Jurkat, Clone E6-1 (cell line): ENCODE data around the gene ADD1.
A peak's percentile ranks its signal among the peaks of the same experiment; 100 is the strongest.

Experiments
- DNase-seq: peaks from one replicate; pipeline ENCODE4 v3.0.0-alpha.2; 2011; ENCODE audit warnings: low read depth, low spot score
- H3K4me3 ChIP-seq: 2 replicates; pipeline ENCODE4 v1.5.1; 2011; ENCODE audit warnings: mild to moderate bottlenecking, low read length, control low read depth, moderate library complexity

Gene ADD1

DNA sequence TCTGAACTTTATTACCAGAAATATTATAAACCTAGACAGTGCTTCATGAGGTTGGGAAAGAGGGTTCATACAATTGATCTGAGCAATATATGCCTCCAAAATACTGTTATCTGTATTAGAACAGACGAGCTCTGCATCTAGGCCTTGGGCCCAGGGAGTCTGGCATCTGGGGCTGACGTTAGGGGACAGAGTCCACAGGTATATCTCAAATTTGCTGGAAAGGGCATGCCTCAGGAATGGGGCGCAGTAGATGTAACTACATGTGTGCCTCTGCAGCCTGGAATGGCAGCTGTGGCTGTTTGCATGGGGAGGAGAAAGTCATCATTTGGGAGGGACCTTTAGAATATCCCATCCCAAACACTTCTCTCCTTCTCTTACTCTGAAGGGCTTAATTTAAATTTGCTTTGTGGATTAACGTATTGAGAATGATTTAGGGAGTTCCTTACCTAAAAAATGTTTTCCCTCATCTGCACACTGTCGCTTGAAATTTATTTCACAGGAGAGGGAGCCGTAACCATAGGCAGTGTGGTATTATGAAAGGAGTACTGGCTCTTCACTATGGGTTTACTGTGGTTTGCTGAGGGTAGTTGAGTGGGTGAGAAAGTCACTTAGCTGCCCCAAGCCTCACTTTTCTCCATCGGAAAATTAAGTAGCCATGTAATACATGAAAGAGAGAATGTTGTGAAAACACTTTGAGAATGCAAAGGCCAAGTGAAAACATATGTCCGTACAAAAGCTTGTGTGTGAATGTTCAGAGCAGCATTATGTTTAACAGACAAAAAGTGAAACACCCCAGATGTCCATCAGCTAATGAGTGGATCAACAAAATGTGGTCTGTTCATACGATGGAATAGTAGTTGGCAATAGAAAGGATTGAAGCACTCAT, 5.9 kb downstream of the ADD1 start:
- DNase-seq, result no peak

DNA sequence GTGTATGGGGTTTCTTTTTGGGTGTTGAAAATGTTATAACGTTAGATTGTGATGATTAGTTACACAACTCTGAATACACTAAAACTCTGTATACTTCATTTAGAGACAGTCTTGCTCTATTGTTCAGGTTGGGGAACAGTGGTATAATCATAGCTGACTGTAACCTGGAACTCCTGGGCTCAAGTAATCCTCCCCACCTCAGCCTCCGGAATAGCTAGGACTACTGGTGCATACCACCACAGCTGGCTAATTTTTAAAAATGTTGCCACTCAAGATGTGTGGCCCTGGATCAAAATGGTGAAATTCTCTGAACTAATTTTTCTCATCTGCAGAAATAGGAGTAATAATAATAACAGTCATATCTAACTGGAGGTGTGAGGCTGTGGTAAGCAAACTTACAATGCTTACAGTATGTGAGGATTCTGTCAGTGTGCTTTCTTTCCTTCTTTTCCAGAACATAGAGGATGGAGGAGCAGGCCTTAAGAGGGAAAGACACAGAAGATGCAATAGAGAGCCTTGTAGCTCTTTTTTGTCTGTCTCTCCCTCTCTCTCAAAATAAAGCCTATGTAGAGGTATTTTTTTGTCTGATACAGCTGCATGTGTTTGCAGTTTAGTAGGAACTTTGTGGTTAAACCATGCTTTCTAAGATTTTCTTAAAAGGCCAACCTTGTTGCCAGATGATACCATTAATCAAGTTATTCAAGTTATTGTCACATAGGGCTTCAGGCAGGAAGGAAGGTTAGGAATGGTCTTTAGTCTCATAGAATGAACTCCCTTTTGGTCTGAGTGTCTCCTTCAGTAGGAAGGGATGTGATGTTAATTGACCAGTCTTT, 7.5 kb downstream of the ADD1 start:
- H3K4me3 ChIP-seq, result no peak overlapping the region
- DNase-seq, result peak; percentile 80

More for the DNA sequence above, 5.9 kb downstream of the ADD1 start:
- H3K4me3 ChIP-seq, result no peak overlapping the region

DNA sequence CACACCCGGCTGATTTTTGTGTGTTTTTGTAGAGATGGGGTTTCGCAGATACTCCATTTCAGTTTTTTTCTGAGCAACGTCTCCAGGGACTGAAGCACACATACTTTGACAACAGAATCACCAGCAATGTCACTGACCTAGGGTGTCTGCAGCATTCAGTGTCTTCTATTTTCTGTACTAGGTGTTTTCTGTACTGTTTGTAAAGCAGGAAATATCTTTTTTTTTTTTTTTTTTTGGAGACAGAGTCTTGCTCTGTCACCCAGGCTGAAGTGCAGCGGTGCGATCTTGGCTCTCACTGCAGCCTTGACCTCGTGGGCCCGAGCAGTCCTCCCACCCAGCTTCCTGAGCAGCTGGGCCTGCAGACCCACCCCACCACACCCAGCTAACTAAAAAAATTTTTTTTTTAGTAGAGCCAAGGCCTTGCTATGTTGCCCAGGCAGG, 8.9 kb downstream of the ADD1 start:
- no peak for DNase-seq

DNA sequence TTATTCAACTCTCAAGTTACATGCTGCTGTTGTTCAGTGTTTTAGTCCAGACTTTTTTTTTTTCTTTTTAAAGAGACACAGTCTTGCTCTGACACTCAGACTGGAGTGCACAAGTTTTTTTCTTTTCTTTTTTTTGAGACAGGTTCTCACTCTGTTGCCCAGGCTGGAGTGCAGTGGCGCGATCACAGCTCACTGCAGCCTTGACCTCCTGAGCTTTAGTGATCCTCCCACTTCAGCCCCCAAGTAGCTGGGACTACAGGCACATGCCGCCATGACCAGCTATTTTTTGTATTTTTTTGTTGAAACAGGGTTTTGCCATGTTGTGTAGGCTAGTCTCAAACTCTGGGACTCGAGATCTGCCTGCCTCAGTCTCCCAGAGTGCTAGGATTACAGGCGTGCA, 11.9 kb downstream of the ADD1 start:
- no peak for DNase-seq
- no peak overlapping the region for H3K4me3 ChIP-seq

More for the DNA sequence above, 8.9 kb downstream of the ADD1 start:
- peak overlapping the region; percentile 4; the same call in 1 of the 2 replicates for H3K4me3 ChIP-seq

DNA sequence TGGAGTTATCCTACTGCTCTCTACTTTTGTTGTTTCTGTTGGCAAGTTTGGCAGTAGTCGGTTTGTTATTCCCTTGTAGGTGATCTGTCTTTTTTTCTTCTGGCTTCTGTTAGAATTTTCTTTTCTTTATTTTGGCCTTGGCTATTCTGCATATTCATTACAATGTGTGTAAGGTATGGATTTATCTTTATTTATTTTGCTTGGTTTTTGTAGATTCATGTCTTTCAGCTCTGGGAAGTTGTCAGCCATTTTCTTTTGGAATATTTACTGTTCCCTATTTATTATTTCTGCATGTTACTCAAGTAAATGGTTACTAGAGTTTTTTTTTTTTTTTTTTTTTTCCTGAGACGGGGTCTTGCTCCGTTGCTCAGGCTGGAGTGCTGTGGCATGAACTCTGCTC, 12.6 kb downstream of the ADD1 start:
- no peak for DNase-seq
- no peak overlapping the region for H3K4me3 ChIP-seq

DNA sequence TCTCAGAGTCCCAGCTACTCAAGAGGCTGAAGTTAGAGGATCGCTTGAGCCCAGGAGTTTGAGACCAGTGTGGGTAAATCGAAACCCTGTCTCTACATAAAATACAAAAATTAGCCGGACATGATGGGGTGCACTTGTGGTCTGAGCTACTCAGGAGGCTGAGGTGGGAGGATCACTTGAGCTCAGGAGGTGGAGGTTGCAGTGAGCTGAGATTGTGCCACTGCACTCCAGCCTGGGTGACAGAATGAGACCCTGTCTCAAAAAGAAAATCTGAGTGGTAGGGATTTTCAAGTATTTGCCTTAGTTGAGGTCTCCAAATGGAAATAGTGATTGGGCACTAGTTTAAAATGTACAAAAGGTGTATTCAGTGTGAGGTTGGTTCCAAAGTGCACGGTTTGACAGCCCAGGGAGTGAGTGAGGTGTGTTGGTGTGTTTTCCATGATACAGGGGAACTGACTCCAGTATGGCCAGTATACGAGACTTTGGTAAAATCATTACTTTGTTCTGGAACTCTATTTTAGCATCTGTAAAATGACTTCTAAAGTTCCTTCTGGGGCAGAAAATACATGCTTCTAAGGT, 13.8 kb downstream of the ADD1 start:
- no peak overlapping the region for H3K4me3 ChIP-seq
- no peak for DNase-seq

DNA sequence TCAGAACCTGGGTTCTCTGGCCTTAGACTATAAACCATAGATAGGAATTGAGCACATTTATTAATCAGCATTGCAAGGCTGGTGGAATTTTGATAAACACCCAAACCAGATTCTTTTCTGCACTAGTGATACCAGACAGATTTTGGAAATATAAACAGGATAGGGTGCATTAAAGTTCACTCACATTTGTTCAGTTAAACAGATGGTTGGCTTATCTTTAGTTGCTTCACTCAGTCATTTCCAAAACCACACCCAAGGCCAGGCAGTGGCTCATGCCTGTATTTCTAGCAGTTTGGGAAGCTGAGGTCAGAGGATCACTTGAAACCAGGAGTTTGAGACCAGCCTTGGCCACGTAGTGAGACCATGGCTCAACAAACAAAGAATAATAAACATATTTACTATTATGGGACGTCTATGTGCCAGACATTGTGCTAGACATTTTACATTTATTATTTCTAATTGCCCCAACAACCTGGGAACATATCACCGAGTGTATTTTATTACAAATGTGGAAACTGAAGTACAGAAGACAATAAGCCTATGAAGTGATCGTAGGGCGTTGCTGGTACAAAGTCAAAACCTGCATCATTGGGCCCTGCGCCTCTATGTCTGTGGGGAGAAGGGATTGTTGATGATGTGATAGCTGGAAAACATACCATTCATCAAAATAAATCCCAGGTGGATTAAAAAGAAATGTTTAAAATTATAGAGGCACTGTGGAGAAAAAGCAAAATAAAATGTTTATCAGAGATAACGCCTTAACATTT, 15.0 kb downstream of the ADD1 start:
- no peak for DNase-seq
- H3K4me3 ChIP-seq, result no peak overlapping the region

DNA sequence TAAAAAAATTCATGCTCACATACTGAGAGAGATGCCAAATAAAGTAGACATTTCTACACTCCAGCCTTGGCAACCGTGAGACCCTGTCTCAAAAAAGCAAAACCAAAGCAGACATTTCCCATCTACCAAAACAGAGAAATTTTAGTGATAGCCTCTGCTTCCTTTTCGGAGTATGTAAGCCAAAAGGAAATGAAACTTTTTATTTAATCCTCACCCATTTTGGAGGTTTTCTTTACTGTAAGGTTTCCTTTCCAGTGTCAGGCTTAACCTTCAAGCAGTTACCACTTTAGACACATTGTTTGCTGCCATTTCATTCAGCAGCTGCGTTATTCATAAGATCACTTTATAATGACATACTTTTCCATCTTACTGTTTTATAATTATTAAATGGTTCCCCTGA, 15.9 kb downstream of the ADD1 start:
- DNase-seq, result no peak

DNA sequence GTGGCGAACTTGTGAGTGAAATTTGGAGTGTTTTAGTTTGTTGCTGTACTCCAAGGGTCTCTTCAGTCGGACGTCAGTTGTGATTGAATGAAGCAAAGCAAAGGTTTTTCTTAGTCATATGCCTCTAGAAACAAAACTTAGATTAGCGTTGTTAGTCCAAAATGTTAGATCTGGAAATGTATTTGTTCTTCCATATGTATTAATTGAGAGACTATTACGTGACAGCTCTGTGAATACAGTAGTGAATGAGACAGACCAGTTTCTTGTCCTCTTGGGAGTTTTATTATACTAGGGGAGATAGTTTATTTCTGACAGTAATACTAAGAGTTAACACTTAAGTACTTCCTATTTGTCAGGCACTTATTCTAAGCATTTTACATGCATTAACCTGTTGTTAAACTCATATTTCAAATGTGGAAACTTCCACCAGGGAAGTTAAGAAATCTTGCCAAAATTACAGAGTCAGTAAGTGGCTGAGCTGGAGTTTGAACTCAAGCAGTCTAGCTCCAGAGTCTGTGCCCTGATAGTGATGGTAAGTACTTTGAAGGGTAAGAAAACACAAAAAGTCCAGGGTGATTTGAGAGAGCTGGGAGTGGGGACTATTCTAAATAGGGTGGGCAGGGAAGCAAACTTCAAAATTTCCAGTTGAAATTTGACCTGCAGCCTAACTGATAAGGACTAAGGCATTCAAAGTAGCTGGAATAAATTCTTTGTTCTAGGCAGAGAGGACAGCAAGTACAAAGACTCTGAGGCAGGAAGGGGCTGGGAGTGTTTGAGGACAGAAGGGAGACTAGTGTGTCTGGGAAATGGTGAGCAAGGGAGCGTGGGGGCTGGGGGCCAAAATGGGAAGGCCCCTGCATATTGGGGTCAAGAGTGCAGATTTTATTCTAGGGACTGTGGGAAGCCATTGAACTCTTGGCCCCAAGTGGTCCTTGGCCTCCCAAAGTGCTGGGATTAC, 17.0 kb downstream of the ADD1 start:
- no peak for DNase-seq
- no peak overlapping the region for H3K4me3 ChIP-seq

More for the DNA sequence above, 15.9 kb downstream of the ADD1 start:
- no peak overlapping the region for H3K4me3 ChIP-seq

DNA sequence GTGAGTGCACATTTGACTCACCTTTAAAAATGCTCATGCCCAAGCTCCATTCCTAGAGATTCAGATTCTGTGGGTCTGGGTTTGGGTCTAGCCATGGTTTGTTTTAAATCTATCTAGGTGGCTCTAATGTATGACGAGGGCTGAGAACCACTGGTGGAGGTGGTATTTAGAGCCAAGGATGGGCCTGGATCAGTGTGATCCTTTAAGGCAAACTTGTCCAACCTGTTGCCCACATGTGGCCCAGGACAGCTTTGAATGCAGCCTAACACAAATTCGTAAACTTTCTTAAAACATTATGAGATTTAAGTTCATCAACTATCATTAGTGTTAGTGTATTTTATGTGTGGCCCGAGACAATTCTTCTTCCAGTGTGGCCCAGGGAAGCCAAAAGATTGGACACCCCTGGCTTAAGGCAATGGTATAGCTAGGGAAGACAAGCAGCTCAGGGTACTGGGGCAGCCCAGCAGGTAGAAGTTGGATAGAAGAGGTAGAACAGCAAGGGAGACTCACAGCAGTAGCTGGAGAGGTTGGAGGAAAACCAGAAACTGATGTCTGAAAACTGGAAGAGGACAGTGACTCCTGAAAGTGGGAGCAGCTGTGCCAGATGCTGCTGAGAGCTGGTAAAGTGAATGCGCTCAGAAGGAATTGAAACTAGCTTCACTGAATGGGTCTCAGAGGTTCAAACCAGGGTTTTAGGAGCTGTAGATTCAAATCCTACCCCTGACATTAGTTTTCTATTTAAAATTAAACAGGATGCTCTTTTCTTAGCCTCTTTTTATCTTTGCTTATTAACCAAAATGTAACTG, 18.2 kb downstream of the ADD1 start:
- DNase-seq, result no peak
- no peak overlapping the region for H3K4me3 ChIP-seq

DNA sequence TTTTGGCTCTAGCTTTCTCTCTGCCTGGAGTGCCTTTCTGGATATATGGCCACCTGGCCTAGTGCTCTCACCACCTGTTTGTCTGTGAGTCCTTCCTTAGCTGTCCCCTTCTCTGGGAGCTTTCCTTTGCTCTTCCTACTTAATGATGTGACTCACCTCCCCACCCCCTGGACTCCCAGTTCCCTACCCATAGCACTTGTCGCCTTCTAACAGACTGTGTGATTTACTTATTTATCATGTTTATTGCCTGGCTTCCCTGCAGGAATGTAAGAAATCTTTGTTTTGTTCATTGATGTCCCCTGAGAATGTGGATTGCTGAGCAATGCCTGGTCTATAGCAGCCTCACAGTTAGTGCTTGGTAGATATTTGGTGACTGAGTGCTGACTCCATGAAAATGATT, 18.9 kb downstream of the ADD1 start:
- no peak overlapping the region for H3K4me3 ChIP-seq
- DNase-seq, result no peak

DNA sequence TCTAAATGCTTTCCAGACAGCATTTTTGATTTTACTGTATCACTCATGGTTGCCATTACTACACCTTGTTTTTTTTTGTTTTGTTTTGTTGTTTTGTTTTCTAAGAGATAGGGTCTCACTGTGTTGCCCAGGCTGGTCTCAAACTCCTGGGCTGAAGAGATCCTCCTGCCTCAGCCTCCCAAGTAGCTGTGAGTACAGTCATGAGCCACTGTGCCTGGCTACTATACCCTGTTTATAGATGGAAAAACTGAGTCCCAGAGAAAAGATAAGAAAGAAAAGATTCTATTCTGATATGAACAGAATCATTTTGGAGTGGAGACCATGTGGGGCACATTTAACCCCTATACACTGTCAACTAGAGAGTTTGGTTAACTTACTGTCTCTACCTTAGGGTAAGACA, 20.0 kb downstream of the ADD1 start:
- no peak overlapping the region for H3K4me3 ChIP-seq
- DNase-seq, result no peak

DNA sequence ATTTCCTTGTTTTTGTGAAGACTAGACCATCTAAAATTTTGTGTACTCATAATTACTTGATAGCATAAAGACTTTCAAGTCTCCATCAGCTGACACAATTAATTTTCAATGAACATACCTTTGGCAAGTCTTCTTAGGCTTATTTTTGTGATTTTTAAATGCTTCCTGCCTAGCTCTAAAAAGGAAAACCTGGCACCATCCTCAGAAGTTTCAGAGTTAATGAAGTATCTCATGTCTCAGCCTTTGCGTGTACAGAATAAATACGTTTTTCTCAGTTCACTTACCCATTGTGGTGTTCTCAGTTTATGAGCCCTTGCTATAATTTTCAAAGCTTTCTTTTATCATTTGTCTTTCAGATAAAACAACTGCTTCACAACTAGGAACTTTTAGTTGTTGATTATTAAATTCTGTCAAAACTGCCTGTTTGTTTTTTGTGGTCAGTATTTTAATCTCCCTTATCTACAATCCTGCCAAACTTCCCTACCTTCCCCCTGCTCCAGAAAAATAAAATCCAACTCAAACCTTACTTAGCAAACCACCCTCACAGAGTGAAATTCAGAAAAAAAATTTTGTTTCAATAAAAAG, 21.6 kb downstream of the ADD1 start:
- no peak for DNase-seq
- H3K4me3 ChIP-seq, result no peak overlapping the region

DNA sequence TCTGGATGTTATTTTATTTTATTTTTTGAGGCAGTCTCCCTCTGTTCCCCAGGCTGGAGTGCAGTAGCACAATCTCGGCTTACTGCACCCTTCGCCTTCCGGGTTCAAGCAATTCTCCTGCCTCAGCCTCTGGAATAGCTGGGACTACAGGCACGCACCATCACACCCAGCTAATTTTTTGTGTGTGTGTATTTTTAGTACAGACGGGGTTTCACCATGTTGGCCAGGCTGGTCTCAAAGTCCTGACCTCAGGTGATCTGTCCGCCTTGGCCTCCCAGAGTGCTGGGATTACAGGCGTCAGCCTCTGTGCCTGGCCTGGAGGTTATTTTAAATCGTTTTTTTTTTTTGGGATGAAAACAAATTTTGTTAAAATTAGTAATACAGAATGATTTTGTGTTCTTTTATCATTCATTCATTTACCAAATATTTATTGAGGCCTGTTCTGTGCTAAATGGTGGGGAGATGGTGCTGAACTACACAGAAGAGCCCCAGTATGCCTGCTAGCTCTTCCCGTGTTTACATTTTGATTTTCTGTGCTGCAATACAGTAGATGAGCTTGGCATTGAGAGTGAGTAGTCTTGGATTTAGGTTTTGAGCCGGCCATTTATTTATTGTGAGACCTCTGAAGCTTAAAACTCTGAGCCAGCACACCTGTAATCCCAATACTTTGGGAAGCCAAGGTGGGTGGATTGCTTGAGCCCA, 22.7 kb downstream of the ADD1 start:
- DNase-seq, result no peak
- no peak overlapping the region for H3K4me3 ChIP-seq

DNA sequence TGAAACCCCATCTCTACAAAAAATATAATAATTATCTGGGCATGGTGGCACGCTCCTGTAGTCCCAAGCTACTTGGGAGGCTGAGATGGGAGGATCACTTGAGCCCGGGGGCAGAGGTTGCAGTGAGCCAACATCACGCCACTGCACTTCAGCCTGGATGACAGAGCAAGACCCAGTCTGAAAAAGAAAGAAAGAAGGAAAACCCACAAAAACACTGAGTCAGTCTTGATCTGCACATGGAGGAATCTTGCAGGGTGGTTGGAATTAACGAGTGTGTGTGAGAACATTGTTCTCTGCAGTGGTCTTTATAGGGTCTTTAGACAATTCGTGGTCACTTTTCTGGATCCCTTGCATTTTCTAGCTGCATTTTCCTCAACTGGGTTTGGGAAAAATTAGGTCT, 23.2 kb downstream of the ADD1 start:
- no peak for DNase-seq
- no peak overlapping the region for H3K4me3 ChIP-seq

DNA sequence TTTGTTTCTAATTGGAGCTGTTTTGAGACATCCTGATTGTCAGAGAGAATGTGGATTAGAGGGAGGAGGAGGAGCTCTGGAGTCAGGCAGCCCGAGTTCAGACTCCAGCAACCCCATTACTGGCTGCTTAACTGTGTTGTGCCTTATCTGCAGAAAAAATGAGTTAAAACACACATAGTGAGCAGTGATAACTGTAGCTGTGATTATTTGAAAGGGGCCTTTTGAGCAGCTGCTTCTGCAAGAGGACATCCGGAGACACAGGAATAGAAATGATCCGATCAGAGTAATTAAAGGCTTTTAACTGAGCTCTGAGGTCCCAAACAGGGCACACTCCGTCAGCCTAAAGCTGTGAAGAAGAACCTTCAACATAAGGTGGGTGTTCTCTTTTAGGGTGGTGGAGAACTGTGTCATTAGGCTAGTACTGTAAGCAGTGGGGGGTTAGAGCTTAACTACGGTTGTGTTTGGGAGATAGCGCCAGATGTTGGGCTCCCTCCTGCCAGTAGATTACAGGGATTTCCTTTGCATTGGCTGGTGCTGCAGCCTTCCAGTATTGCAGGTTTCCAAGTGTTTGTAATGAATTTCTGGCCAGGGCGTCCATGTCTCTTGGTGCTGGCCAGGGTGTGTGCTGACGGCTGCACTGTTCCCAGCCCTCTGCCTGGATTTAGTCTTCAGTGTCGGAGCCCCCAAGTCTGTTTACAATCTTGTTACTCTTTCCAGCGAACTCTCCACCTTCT, 24.3 kb downstream of the ADD1 start:
- no peak for DNase-seq
- no peak overlapping the region for H3K4me3 ChIP-seq
